ENCODE results near the gene MAD1L1.

DNA sequence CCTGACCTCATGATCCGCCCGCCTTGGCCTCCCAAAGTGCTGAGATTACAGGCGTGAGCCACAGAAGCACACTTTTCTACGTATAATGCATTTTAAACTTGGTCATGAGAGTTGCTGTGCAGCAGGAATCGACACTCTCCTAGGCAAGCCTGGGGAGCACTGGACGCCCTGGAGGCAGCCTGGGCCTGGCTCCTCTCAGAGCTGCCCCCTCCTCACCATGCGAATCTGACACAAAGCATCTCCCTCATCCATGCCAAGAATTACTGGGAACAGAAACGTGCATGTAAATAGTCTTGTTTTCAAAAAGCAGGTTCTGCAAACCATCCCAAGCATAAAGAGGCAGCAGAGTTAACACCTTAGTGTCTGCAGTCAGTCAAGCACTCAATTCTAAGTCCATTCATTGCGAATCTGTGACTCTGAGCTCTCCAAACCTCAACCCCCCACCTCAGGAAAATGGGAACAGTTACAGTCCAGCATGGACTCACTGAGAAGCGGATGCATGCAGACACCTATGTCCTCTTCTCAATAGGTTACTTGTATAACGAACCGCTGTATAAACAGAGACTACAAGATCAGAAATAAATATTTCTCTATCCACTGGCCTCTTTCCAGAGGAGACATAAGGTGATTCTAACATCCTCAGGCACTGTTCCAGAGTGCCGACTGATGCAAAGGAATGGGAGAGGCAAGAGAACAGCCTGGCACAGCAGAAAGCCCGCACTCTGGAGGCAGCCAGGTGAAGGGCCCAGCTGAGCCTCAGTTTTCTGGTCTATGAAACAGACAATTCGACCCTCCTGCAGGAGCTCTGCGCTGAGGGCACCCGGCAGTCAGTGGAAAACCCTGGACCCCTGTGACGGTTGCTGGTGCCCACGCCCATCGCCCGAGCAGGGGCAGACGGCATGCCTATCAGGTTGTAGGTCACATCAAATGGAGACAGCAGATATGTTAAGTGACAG lies 68.9 kb downstream of the MAD1L1 start:
- TF ChIP-seq POLR2A (IDR thresholded peaks at IDR 0.05), result no peak
- TF ChIP-seq, protein P1, sequence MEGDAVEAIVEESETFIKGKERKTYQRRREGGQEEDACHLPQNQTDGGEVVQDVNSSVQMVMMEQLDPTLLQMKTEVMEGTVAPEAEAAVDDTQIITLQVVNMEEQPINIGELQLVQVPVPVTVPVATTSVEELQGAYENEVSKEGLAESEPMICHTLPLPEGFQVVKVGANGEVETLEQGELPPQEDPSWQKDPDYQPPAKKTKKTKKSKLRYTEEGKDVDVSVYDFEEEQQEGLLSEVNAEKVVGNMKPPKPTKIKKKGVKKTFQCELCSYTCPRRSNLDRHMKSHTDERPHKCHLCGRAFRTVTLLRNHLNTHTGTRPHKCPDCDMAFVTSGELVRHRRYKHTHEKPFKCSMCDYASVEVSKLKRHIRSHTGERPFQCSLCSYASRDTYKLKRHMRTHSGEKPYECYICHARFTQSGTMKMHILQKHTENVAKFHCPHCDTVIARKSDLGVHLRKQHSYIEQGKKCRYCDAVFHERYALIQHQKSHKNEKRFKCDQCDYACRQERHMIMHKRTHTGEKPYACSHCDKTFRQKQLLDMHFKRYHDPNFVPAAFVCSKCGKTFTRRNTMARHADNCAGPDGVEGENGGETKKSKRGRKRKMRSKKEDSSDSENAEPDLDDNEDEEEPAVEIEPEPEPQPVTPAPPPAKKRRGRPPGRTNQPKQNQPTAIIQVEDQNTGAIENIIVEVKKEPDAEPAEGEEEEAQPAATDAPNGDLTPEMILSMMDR (IDR thresholded peaks at IDR 0.05), result no peak
